NCI-H1048 (cell line): ENCODE results near the gene DDX31.

Experiments
- DNase-seq: peaks from one replicate; lab custom pipeline; 2025; lab: John Stamatoyannopoulos, UW

Gene DDX31

GRCh38 chr9:132594412-132594811 is 75.4 kb downstream of the DDX31 start:
- no peak for DNase-seq

GRCh38 chr9:132592451-132592850 is 77.3 kb downstream of the DDX31 start:
- DNase-seq = no peak

- DNase-seq = no peak
These were observed 78.0 kb downstream of the DDX31 start for GRCh38 chr9:132591751-132592314.

GRCh38 chr9:132591244-132591643 is 78.5 kb downstream of the DDX31 start:
- DNase-seq = no peak

- DNase-seq = no peak
These were observed 79.2 kb downstream of the DDX31 start for GRCh38 chr9:132590318-132591182.

- no peak for DNase-seq
These were observed 79.8 kb downstream of the DDX31 start for GRCh38 chr9:132590037-132590317.

- DNase-seq = no peak
These were observed 80.4 kb downstream of the DDX31 start for GRCh38 chr9:132589148-132590036.

- DNase-seq = no peak
These were observed 81.2 kb downstream of the DDX31 start for GRCh38 chr9:132588501-132589147.

- DNase-seq = no peak
These were observed 81.7 kb downstream of the DDX31 start for GRCh38 chr9:132588098-132588497.

- DNase-seq = no peak
These were observed 82.2 kb downstream of the DDX31 start for GRCh38 chr9:132587592-132587955.

GRCh38 chr9:132586830-132587591 is 82.8 kb downstream of the DDX31 start:
- no peak for DNase-seq

- no peak for DNase-seq
These were observed 83.6 kb downstream of the DDX31 start for GRCh38 chr9:132585954-132586829.

- DNase-seq = no peak
These were observed 84.9 kb downstream of the DDX31 start for GRCh38 chr9:132584601-132585560.

GRCh38 chr9:132583584-132584304 is 86.0 kb downstream of the DDX31 start:
- DNase-seq = no peak

- no peak for DNase-seq
These were observed 86.8 kb downstream of the DDX31 start for GRCh38 chr9:132582786-132583583.

GRCh38 chr9:132582276-132582785 is 87.5 kb downstream of the DDX31 start, which contains the start of gene BARHL1:
TSS of gene BARHL1 (plus strand) at chr9:132582606. CDS start at chr9:132582798, 192 bp downstream.
- no peak for DNase-seq

- DNase-seq = no peak
These were observed 90.4 kb downstream of the DDX31 start for GRCh38 chr9:132579427-132579798.
